Epidermal melanocyte (primary cell): ENCODE results near the gene PPP6R1.
"Not testable (repeated sequence)": the region's sequence is repeated elsewhere in the genome, so short reads cannot be mapped to it uniquely, and the experiment has no call there.

Experiments used
- DNase-seq: peaks from one replicate; pipeline ENCODE4 v3.0.0; 2011; ENCODE audit warnings: low spot score; ENCODE audit not compliant: insufficient read length

Gene PPP6R1

DNA sequence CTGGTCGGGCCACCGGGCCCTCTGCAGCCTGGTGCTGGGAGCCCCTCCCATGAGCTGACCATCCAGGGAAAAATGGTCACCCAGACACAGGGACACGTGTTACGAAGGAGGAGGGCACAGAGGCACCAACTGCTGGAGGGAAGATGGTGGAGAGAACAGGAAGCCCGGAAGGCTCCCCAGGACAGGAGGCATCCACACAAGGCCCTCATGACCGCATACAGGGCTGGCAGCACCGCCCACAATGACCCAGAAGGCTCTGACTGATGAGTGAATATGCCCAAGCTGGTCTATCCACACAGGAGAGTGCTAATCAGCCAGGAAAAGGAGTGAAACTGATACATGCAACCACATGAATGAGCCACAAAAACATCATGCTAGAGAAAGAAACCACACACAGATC, 16.3 kb downstream of the PPP6R1 start:
- no peak for DNase-seq

DNA sequence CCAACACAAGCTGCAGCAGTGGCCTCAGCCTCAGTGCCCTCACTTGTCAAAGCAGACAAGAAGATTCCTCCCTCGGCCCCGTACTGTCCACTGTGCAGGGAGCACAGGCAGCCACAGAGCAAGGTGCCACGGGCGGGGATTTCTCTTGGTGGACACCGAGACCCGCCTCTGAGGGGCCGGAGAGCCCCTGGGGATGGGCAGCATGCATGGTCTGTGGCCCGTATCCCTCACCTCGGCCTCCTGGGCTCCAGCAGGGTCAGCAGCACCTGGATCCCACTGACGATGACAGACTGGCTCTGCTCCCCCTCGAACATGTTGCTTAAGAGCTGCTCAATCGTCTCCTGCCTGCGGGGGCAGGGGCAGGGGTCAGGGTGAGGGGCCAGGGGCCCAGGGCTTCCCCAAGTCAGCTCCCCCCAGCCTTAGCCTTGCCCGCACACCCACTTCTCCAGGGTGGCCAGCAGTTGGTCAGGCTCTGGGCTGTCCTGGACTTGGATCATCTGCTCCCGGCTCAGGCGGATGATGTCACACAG, 16.8 kb downstream of the PPP6R1 start:
- DNase-seq, result no peak

DNA sequence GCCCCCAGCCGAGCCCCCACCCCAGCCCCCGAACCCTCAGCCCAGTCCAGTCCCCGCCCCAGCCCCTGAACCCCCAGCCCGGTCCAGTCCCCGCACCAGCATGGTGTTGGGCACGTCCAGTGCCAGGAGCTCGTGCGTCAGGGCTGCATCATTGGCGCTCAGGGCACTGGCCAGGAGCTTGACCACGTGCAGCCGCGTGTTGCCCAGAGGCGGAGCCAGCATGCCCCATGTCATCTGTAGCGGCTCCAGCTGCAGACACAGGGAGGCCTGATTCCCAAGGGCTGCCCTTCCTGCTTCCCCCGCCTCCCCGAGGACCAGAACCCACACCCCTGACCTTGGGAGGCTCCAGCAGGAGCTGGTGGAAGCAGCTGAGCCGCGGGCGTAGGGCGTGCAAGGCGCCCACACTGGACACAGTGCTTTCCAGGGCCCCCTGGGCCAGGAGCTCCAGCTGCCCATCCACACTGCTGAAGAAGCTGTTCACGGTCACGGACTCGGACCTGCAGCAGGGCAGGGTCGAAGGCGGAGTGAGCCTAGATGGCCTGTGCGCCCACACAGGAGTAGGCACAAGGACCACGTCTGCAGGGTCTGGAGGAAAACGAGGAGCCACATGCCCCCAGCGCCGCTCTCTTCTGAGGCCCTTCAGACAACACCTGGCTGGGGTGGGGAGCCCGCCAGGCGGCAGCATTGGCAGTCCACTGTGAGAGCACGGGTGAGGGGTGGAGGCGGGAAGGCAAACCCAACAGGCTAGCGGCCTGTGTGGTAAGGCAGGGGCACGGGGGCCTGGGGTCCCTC, 17.5 kb downstream of the PPP6R1 start:
- DNase-seq, result no peak

DNA sequence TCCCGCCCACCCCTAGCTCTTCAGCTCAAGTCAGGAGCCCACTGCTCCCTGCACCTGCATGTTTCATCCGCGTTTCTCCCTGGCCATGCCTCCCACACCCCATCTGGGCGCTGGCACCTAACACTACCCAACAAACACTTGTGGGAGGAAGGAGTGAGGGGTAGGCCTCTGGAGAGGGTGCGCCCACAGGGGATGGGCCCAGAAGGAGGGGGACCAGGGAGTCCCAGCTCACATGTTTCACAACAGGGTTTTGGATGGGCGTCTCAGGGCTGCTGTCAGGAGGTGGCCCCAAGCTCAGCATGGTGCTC, 18.1 kb downstream of the PPP6R1 start:
- no peak for DNase-seq

DNA sequence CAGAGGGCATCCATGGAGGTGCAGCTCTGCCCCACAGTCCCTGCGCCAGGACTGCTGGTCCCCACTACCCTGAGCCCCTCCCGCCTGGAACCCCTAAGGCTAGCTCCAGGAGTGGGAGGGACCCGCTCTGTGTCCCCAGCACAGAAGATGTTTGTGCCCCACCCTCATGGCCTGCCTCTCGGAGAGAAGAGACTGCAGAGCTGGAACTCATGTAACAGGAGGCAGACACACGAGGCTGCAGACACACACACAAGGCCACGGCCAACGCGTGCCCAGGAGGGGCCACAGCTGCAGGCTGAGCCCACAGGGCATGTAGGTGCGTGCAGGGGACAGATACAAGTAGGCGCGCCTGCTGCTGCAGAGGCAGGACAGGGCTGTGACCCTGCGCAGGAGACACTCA, 19.8 kb downstream of the PPP6R1 start:
- DNase-seq, result no peak

DNA sequence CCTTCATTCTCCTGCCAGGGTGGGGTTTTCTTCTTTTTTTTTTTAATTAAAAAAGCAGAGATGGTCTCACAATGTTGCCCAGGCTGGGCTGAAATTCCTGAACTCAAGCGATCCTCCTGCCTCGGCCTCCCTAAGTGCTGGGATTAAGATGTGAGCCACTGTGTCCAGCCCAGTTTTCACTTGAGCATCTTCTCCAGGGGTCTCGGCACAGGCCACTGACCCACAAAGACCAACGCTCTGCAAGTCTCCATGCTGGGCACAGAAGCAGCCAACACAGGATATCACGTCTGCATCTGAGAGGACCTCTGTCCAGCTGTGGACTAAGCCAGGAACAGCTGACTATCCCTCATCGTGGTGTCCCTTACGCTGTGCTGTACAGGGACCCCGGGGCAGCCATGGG, 20.8 kb downstream of the PPP6R1 start:
- DNase-seq, result no peak

DNA sequence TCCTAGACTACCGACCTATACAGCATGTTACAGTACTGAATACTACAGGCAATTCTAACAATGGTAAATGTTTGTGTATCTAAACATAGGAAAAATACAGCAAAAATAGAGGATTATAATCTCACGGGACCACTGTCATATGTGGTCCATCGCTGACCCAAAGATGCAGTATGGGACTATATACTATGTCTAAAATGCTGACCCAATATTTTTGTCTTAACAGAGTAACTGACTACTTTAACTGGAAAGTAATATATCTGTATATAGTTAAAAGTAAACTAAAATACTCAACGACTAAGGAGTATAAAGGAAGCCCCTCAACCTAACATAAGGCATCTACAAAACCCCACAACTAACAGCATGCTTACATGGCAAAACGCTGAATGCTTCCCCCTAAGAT, 25.8 kb downstream of the PPP6R1 start:
- no peak for DNase-seq

DNA sequence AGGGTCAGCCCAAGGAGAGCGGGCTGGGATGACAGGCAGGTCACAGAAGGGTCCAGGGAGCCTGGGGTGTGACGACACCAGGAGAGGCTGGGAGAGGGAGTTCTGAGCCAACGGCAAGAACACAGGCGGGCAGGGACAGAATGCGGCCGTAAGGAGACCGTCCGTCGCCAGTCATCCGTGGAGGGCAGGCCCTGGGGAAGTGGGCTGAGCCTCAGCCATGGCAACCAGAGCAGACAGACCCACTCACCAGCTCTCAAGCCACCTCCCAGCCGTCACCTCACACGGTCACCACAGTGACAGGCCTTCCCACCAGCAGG, 26.6 kb downstream of the PPP6R1 start:
- DNase-seq, result no peak

DNA sequence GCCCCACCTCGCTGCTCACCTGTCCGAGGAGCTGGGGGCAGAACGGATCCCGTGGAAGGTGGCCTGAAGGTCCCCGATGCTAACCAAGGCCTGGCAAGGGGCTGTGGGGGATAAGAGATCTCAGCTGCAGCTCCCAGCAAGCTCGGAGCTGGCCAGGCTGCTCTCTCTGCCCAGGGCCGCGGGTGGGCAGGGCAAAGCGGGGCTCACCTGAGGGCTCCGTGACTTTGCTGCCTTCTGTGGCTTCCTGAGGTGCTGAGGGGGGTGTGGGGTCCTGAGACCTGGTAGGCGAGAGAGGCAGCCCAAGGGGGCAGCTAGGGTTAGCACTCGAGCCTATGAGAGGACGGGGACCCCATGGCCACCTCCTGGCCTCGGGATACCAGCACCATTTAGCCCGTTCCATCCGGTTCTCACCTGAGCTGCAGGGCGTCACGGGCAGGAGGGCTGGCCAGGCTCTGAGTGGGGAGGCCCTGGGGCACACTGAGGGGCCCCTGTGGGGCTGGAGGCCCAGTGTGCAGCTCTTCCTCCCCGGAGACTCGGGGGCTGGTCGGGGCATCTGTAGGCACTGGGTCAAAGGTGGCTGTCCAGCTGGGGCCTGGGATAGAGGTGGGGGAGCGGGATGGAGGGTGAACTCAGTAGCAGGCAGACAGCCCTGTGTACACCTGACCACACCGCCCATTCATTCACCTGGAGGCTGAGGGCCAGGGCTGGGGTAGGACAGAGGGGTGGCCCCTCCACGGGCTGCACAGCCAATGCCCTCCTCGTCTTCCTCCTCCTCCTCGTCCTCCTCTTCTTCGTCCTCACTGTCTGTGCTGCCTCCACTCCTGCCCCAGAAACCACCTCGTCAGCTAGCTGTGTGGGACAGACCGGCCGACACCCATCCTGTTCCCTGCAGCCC, 27.2 kb downstream of the PPP6R1 start:
- DNase-seq, result no peak

DNA sequence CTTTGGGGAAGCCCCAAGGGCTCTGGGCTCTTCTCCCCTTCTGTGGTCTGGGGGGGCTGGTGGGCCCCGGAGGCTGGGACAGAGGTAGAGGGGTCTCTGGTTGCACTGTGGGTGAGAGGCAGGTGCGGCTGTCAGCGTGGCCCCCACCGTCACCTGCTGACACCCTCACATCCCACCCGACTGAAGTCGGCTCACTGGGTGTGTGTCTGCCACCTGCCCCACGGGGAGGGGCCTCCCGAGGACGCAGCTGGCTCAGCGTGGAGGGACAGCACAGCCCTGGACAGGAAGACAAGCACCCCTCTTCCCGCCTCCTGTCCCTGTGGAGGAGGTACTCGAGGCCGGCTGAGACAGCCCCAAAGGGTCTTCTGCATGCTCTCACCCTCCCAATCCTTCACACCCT, 28.0 kb downstream of the PPP6R1 start:
- no peak for DNase-seq

DNA sequence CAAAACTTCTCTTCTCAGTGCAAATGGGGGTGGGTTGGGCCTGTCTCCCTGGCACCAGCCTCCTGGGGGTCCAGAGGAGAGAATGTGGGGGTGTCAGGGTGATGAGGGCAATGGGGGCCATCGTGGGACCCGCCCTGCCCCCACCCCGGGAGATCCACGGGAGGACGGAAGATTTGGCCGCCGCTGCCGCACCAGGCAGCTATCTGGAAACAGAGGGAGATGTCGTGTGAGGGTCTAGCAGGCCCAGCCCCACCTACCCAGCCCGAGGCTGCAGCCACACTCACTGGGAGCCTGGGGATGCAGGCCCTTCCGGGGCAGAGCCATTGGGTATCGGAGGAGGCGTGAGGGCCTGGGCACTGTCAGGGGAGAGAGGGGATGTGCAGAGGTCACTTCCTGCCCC, 28.5 kb downstream of the PPP6R1 start:
- DNase-seq, result no peak

DNA sequence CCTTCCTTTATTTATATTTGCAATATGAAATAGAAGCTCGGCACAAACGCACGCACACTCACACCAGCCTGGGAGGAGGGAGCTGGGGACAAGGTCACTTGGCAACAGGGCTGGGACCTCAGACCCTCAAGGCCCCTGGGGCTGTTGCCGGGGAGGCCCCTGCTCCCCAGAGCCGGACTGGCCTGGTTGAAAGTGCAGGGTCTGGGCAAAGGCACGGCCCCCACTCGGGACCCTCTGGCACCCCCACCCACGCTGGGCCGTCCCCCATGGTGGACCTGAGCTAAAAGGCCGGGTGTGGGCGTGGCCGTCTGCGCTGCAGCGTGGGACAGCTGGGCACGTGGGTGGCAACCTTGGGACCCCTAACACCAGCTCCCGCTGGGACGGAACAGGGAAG, 29.0 kb downstream of the PPP6R1 start:
- DNase-seq, result no peak

DNA sequence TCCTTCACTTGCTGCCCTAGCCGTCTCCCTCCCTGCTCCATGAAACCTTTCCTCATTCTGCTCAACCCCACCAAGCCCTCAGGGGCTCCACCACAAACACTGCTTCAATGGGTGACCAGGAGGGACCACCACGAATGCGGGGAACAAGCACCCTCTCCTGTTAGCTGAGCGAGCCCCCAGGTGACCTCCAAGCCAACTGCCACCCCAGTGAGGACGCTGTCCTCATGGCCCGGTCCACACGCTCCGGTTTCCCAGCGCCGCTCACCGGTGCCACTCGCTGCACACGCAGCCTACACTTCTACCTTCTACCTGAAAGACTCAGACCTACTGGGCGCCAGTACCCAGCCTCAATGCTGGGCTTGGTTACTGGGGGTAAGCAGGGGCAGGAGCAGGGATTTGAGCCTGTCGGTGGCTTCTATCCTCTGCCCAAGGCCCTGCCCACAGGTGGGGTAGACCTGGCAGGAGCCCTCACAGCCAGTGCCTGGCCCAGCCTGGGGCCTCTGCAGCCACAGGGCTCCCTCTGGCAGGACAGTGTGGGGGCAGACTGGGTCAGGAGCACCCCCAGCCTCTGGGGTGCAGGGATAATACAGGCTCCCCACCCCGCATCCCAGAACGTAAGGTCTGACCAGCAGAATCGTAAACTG, 29.6 kb downstream of the PPP6R1 start:
- no peak for DNase-seq

DNA sequence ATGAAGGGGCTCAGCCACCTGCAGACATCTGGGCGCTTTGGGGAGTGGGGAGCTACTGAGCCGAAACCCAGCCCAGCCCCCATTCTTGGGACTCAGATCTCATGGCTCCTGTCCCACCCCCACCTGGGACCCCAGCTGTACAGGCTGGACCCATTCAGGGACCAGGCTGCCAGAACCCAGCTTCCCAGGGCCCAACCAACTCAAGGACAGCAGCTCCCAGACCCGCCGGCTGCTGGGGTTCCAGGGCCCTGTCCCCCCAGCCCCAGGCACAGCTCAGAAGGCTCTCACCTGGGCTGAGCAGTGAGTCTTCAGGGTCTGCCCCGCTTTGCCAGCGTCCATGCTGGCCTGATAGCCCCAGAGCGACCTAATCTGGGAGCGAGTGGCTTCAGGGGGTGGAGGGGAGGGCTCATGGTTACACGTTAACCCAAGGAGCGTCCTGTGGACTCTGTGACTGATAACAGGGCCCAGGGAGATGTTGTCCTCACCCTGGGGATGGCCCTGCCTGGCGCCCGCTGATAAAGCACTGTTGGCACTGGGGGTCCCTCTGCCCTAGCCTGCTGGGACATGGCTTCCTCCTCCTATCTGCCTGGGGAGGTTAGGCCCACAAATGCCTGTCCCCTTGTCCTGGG, 30.3 kb downstream of the PPP6R1 start, which contains the start of gene TMEM86B:
Gene TMEM86B, minus strand, starts transcription at position 361 of the 629 bp plus-strand sequence. Its CDS starts 22 bp downstream, at position 339.
- DNase-seq, result no peak

DNA sequence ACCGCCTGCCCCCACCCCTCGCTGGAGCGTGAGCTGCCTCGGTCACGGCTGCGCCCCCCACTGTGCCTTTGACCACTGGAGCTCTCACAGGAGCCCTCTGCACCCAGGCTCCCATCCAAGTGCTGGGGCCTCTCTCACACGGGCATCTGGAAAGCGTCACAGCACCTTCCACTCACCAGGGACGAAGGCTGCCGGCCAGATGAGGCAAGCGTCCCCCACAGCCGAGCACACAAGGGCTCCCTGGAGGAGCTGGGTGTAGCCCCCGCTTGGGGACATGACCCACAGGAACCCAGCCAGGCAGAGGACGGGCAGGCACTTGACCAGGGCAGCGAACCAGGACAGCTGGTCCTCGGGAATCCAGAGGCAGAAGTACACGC, 30.8 kb downstream of the PPP6R1 start:
- DNase-seq, result no peak

DNA sequence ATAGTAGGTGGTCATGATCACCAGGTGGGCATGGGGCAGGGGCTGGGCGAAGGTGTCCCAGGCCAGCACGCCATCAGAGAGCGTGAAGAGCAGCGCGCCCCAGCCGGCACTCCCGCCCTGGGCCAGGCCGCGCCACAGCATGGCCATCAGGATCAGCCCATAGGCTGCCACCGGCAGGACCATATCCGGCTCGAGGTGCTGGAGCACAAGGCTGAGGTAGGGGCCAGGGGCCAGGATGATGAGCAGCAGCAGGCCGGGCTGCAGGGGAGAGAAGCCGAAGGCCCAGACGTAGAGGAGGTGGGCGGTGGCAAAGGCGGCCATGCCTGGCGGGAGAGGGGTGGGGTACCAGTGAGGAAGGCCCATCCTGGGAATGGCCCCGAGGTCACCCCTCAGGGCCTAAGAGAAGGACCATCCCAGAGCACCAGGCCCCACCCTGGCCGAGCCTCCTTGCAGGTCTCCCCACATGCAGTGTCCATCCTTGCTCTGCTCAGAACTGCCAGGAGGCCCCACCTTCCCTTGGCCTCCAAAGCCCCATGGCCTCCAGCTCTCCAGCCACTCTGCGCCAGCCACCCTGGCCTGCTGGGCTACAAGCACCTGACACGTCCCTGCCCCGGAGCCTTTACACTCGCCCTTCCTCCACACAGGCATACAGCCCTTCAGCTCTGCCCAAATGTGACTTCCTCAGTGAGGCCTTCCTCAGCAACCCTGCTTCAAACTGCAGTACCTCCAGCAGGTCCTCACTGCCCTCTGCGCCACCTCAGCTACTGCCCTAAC, 31.4 kb downstream of the PPP6R1 start:
- DNase-seq, result no peak

DNA sequence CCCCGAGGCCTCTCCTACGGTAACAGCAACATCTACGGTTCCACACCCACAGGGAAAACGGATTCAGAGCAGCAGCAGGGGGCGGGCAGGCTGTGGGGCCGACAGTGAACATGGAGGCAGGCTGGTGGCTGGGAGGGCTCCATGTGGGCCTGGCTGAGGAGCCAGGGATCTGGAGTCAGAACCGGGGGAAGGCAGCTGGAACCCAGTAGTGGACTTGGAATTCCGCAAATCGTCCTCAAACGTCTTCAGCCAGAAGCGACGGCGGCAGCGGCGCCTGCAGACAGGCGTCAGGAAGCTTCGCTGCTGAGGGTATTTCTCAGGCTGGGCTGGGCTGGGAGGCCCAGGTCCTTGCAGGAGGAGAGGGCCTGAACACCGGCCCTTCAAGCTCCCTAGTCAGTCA, 32.0 kb downstream of the PPP6R1 start:
- DNase-seq, result no peak

DNA sequence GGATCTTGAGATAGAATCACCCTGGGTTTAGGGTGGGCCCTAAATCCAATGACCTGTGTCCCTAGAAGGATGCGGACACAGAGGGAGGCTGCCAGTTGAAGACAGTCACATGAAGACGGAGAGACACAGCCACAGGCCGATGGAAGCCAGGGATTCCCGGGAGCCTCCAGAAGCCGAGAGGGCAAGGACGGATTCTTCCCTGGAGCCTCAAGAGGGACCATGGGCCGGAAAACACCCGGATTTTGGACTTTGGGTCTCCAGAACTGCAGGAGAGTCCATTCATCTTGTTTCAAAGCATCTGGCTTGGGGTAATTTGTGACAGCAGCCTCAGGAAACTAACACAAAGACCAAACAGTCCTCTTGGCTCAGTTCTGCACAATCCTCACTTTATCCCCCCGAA, 32.5 kb downstream of the PPP6R1 start:
- DNase-seq, result no peak

DNA sequence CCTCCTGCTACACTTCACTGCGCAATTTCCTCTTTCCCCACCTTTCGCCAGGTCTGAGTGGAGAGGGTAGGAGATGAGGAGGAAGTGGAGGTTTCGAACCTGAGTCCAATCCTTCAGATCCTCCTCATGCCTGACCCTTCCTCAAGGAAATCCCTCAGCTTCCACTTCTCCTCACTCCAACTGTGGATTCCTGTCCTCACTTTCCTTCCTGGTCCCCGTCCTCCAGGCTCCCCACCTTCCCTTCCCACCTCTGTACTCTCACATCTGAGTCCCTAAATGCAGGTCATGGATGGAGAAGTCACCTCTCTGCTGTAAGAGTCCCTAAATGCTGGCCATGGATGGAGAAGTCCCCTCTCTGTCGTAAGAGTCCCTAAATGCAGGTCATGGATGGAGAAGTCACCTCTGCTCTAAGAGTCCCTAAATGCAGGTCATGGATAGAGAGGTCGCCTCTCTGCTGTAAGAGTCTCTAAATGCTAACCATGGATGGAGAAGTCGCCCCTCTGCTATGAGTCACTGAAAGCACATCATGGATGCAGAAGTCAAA, 33.3 kb downstream of the PPP6R1 start:
- no peak for DNase-seq

DNA sequence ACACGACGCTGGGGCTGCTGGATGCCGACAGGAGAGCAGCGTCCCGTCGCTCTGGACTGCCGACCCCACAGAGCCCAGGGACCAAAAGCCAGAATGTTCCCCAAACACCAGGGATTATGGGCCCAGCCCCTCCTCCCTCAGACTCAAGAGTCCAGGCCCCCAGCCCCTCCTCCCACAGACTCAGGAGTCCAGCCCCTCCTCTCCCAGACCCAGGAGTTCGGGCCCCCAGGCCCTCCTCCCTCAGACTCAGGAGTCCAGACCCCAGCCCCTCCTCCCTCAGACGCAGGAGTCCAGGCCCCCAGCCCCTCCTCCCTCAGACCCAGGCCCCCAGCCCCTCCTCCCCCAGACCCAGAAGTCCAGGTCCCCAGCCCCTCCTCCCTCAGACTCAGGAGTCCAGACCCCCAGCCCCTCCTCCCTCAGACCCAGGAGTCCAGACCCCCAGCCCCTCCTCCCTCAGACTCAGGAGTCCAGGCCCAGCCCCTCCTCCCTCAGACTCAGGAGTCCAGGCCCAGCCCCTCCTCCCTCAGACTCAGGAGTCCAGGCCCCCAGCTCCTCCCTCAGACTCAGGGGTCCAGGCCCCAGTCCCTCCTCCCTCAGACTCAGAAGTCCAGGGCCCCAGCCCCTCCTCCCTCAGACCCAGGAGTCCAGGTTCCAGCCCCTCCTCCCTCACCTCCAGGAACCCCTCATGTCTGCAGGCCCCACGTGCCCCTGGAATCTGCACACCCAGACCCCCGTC, 34.0 kb downstream of the PPP6R1 start:
- not testable (repeated sequence) for DNase-seq
